A549 (cell line): ENCODE results near the gene MYO1E. TPM values are rescaled to one million over a fixed set of nuclear protein-coding genes. Genes with fewer than 3 reads are reported as not detected.

Source experiments
- ATAC-seq, 2 experiments: fragments of 200-7000 bp in 1 of 2; fragments of >200 bp in 1 of 2; cut with Nextera tagmentation in 1 of 2; cut with Tn5 transposase in 1 of 2; 3 replicates each; pipeline versions ENCODE4 v1.8.0 to v1.9.1; 2018 to 2020; ENCODE audit warnings: mild to moderate bottlenecking in 1 of 2, moderate library complexity in 1 of 2
- CTCF ChIA-PET: fragments of 300-600 bp; sonication (Branson Sonifier 250); formaldehyde crosslinking; extraction: SDS; loops from one replicate; lab custom pipeline; 2021; ENCODE audit warnings: antibody characterized with exemption, inconsistent platforms; lab: Yijun Ruan, JAX
- POLR2A ChIA-PET: fragments of 350-600 bp; formaldehyde crosslinking; extraction: SDS; loops from one replicate; lab custom pipeline; 2021; ENCODE audit warnings: antibody characterized with exemption, inconsistent platforms; lab: Yijun Ruan, JAX
- DNase-seq, 2 experiments: peaks; one replicate each; pipeline versions ENCODE4 v3.0.0 to v3.0.0-alpha.2; 2011 to 2016; ENCODE audit warnings: low read depth in 1 of 2, low spot score in 1 of 2
- FAIRE-seq: peaks from 2 replicates; lab custom pipeline; 2011; peaks lifted over from hg19 to GRCh38; lab: Jason Lieb, UNC
- H3K27ac ChIP-seq, 2 experiments: fragments of >200 bp; sonication (Bioruptor Twin); formaldehyde crosslinking; 3 replicates each; pipeline ENCODE4 v1.5.1; 2016 to 2017
- H3K4me1 ChIP-seq: fragments of >200 bp; sonication (Bioruptor Twin); formaldehyde crosslinking; 3 replicates; pipeline ENCODE4 v1.6.1; 2016
- H3K4me2 ChIP-seq: fragments of >200 bp; sonication (Bioruptor Twin); formaldehyde crosslinking; 3 replicates; pipeline ENCODE4 v1.6.1; 2016
- H3K4me3 ChIP-seq: fragments of >200 bp; sonication (Bioruptor Twin); formaldehyde crosslinking; 3 replicates; pipeline ENCODE4 v1.5.1; 2016
- H3K9me3 ChIP-seq: fragments of >200 bp; sonication (Bioruptor Twin); formaldehyde crosslinking; 3 replicates; pipeline ENCODE4 v1.6.1; 2016
- BCL3 ChIP-seq: fragments of >200 bp; sonication (Bioruptor Twin); formaldehyde crosslinking; IDR thresholded peaks from 3 replicates; pipeline ENCODE4 v1.6.1; 2016
- BHLHE40 ChIP-seq: IDR thresholded peaks from 2 replicates; pipeline ENCODE4 v1.6.1; 2012; ENCODE audit warnings: low read depth, low read length, inconsistent platforms
- CEBPB ChIP-seq, 2 experiments: fragments of >200 bp in 1 of 2; sonication (Bioruptor Twin) in 1 of 2; formaldehyde crosslinking in 1 of 2; IDR thresholded peaks; 2 replicates each; pipeline ENCODE4 v1.6.1; 2012 to 2016
- CHD2 ChIP-seq: fragments of 150-350 bp; IDR thresholded peaks from 2 replicates; pipeline ENCODE4 v1.6.1; 2014; ENCODE audit warnings: low read length; ENCODE audit not compliant: partially characterized antibody
- ESRRA ChIP-seq: fragments of 150-350 bp; IDR thresholded peaks from 2 replicates; pipeline ENCODE4 v1.6.1; 2014; ENCODE audit warnings: mild to moderate bottlenecking, low read length, borderline replicate concordance
- HOXA7 ChIP-seq: fragments of 250-450 bp; sonication (Bioruptor Pico); IDR thresholded peaks from 2 replicates; pipeline ENCODE4 v1.5.0; 2020; ENCODE audit warnings: mild to moderate bottlenecking, moderate library complexity
- JUN ChIP-seq, 2 experiments: fragments of >200 bp; sonication (Bioruptor Twin); formaldehyde crosslinking; IDR thresholded peaks; 2 replicates in 1 of 2; 3 replicates in 1 of 2; pipeline ENCODE4 v1.6.1; 2016 to 2017
- JUNB ChIP-seq: fragments of >200 bp; sonication (Bioruptor Twin); formaldehyde crosslinking; IDR thresholded peaks from 2 replicates; pipeline ENCODE4 v1.6.1; 2016
- KDM5A ChIP-seq: fragments of 200-600 bp; sonication (generic); IDR thresholded peaks from 2 replicates; pipeline ENCODE4 v1.6.1; 2016; ENCODE audit warnings: antibody characterized with exemption, mild to moderate bottlenecking
- MAZ ChIP-seq: fragments of 150-350 bp; IDR thresholded peaks from 2 replicates; pipeline ENCODE4 v1.6.1; 2014; ENCODE audit warnings: antibody characterized with exemption, low read depth, low read length, borderline replicate concordance
- POLR2AphosphoS2 ChIP-seq: conservative IDR thresholded peaks from 2 replicates; pipeline ENCODE4 v1.6.1; 2012; ENCODE audit warnings: low read length, improper control_type of control experiment, inconsistent platforms
- RCOR1 ChIP-seq: fragments of 150-350 bp; IDR thresholded peaks from 2 replicates; pipeline ENCODE4 v1.6.1; 2014; ENCODE audit warnings: antibody characterized with exemption, low read length, low read depth
- RNF2 ChIP-seq: fragments of 200-600 bp; sonication (generic); IDR thresholded peaks from 2 replicates; pipeline ENCODE4 v1.6.1; 2016; ENCODE audit warnings: low read depth, mild to moderate bottlenecking, antibody characterized with exemption, moderate library complexity, borderline replicate concordance
- ZFP36 ChIP-seq: fragments of 450-650 bp; IDR thresholded peaks from 2 replicates; pipeline ENCODE4 v1.6.1; 2014; ENCODE audit warnings: borderline replicate concordance; ENCODE audit not compliant: partially characterized antibody
- WGBS: methylation state at CpG from one replicate; pipeline ENCODE4 v1.1.6; 2017; ENCODE audit errors: missing lambda C conversion rate; 5-methylcytosine and 5-hydroxymethylcytosine counted together
- polyA plus RNA-seq, 4 experiments: library from polyadenylated mRNA; depleted of rRNA in 3 of 4; stranded (reverse); fragments of >200 nt; fragmentation: RNase III in 1 of 4; extraction: RNeasy Plus Mini Kit Qiagen cat#74134 plus additional on column Dnase treatment in 1 of 4; gene quantifications; 2 replicates in 3 of 4; 3 replicates in 1 of 4; pipeline ENCODE4 v1.2.3, GENCODE V29; 2011 to 2017
- TF ChIP-seq, protein P1 (sequence below): fragments of 200-600 bp; sonication (generic); IDR thresholded peaks from 2 replicates; pipeline ENCODE4 v1.6.1; 2016; ENCODE audit warnings: antibody characterized with exemption, mild to moderate bottlenecking, moderate library complexity
- TF ChIP-seq, protein P2 (sequence below): IDR thresholded peaks from 2 replicates; pipeline ENCODE4 v1.6.1; 2012

Gene MYO1E
- polyA plus RNA-seq, 2 of the 4 experiments (the other 2 are of a cell fraction): 202 to 497 TPM

GRCh38 chr15:59283717-59284391, 88.8 kb downstream of the MYO1E start (continued):
- TF ChIP-seq, protein P1, sequence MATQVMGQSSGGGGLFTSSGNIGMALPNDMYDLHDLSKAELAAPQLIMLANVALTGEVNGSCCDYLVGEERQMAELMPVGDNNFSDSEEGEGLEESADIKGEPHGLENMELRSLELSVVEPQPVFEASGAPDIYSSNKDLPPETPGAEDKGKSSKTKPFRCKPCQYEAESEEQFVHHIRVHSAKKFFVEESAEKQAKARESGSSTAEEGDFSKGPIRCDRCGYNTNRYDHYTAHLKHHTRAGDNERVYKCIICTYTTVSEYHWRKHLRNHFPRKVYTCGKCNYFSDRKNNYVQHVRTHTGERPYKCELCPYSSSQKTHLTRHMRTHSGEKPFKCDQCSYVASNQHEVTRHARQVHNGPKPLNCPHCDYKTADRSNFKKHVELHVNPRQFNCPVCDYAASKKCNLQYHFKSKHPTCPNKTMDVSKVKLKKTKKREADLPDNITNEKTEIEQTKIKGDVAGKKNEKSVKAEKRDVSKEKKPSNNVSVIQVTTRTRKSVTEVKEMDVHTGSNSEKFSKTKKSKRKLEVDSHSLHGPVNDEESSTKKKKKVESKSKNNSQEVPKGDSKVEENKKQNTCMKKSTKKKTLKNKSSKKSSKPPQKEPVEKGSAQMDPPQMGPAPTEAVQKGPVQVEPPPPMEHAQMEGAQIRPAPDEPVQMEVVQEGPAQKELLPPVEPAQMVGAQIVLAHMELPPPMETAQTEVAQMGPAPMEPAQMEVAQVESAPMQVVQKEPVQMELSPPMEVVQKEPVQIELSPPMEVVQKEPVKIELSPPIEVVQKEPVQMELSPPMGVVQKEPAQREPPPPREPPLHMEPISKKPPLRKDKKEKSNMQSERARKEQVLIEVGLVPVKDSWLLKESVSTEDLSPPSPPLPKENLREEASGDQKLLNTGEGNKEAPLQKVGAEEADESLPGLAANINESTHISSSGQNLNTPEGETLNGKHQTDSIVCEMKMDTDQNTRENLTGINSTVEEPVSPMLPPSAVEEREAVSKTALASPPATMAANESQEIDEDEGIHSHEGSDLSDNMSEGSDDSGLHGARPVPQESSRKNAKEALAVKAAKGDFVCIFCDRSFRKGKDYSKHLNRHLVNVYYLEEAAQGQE: no peak; the same call in 1 of the 2 replicates
- TF ChIP-seq, protein P2, sequence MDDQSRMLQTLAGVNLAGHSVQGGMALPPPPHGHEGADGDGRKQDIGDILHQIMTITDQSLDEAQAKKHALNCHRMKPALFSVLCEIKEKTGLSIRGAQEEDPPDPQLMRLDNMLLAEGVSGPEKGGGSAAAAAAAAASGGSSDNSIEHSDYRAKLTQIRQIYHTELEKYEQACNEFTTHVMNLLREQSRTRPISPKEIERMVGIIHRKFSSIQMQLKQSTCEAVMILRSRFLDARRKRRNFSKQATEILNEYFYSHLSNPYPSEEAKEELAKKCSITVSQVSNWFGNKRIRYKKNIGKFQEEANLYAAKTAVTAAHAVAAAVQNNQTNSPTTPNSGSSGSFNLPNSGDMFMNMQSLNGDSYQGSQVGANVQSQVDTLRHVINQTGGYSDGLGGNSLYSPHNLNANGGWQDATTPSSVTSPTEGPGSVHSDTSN: peak; percentile 90
- TF ChIP-seq POLR2AphosphoS2: no peak
- TF ChIP-seq, all 56 proteins: peak for 22

- H3K4me3 ChIP-seq: no peak overlapping the region
- peak overlapping the region; percentile 93 for H3K27ac ChIP-seq
- WGBS: 73% methylated on average over 14 of the region's 14 CpGs
- no peak for FAIRE-seq
- H3K9me3 ChIP-seq: no peaks in the 10 kb centered on the region
- TF ChIP-seq MAZ (no peak), CHD2 (peak; percentile 2)
- peak overlapping the region; percentile 82 for H3K4me2 ChIP-seq
- peak in 1 of 2 experiments; percentile 54 for DNase-seq
- H3K4me1 ChIP-seq: peaks cover 94% of the 10 kb centered on the region
- ATAC-seq: peak; percentile 2 to 11; a peak in 3 of 6 replicates
- CTCF ChIA-PET: interaction anchor here (1.5 to 5.4 kb wide), 4 partner anchors 9 to 35 kb away, joined by 5 to 35 read pairs (median 8); no protein-coding TSS in a partner anchor
- POLR2A ChIA-PET: interaction anchor here (1.0 to 3.3 kb wide), 4 partner anchors 13 to 90 kb away, joined by 3 to 35 read pairs (median 14); partner anchors contain the start of gene MYO1E
These were observed 89.9 kb downstream of the MYO1E start for GRCh38 chr15:59282515-59283337.

DNA sequence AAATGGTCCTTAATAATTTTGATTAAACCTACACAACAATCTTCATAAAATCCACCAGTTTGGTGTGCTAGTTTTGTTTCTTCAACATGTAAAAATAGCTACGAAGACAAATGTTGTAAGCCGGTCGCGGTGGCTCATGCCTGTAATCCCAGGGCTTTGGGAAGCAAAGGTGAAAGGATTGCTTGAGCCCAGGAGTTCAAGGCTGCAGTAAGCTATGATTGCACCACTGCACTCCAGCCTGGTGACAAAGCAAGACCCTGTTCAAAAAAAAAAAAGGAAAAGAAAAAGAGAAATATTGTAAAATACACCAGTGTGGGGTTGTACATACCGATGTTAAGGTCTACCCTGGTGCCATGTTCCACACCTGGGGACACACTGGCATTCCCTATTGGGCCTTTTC, 91.0 kb downstream of the MYO1E start:
- no peak for ATAC-seq
- CTCF ChIA-PET: interaction anchor here (1.0 to 1.8 kb wide), 3 partner anchors 10 to 77 kb away, joined by 3 to 4 read pairs (median 3); no protein-coding TSS in a partner anchor
- H3K4me2 ChIP-seq: peak overlapping the region; percentile 82; the same call in 2 of the 3 replicates
- DNase-seq: no peak
- TF ChIP-seq CEBPB (IDR thresholded peaks at IDR 0.05) (0 out of 4 replicates have a peak, but pooled peaks of 1 of the 2 experiments have one; percentile 20), RCOR1 (no peak)
- peak overlapping the region; percentile 84 to 93 for H3K27ac ChIP-seq
- H3K4me1 ChIP-seq: peaks cover 95% of the 10 kb centered on the region
- no peak overlapping the region for H3K4me3 ChIP-seq
- peak; percentile 39 for FAIRE-seq
- no peaks in the 10 kb centered on the region for H3K9me3 ChIP-seq
- POLR2A ChIA-PET: interaction anchor here (0.7 to 1.2 kb wide), 2 partner anchors 19 to 91 kb away, joined by 3 to 7 read pairs; partner anchors contain the start of gene MYO1E
- WGBS: 97% methylated on average over 5 of the region's 5 CpGs

- ATAC-seq: no peak
- TF ChIP-seq ZFP36 (no peak), HOXA7 (CRISPR knock-in tag) (no peak), RNF2 (no peak), JUN (IDR thresholded peaks at IDR 0.05) (no peak), ESRRA (no peak), JUNB (no peak), BHLHE40 (no peak), BCL3 (no peak), KDM5A (no peak)
- CTCF ChIA-PET: interaction anchor here (0.7 to 1.8 kb wide), 5 partner anchors 22 to 234 kb away, joined by 3 to 5 read pairs (median 4); no protein-coding TSS in a partner anchor
- POLR2A ChIA-PET: interaction anchor here (0.7 to 1.2 kb wide), 2 partner anchors 12 to 20 kb away, joined by 4 to 7 read pairs; no protein-coding TSS in a partner anchor
- H3K4me3 ChIP-seq: no peak overlapping the region
- H3K4me2 ChIP-seq: peak overlapping the region; percentile 82
- DNase-seq: no peak
- peak overlapping the region; percentile 84 to 93 for H3K27ac ChIP-seq
- H3K4me1 ChIP-seq: peaks cover 95% of the 10 kb centered on the region
- WGBS: 85% methylated on average over 5 of the region's 5 CpGs
- H3K9me3 ChIP-seq: no peaks in the 10 kb centered on the region
- no peak for FAIRE-seq
These were observed 91.8 kb downstream of the MYO1E start for GRCh38 chr15:59280855-59281254.
